ENCODE data around the gene MMP20.
A peak's percentile ranks its signal among the peaks of the same experiment; 100 is the strongest.

MMP20 gene, protein sequence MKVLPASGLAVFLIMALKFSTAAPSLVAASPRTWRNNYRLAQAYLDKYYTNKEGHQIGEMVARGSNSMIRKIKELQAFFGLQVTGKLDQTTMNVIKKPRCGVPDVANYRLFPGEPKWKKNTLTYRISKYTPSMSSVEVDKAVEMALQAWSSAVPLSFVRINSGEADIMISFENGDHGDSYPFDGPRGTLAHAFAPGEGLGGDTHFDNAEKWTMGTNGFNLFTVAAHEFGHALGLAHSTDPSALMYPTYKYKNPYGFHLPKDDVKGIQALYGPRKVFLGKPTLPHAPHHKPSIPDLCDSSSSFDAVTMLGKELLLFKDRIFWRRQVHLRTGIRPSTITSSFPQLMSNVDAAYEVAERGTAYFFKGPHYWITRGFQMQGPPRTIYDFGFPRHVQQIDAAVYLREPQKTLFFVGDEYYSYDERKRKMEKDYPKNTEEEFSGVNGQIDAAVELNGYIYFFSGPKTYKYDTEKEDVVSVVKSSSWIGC

DNA sequence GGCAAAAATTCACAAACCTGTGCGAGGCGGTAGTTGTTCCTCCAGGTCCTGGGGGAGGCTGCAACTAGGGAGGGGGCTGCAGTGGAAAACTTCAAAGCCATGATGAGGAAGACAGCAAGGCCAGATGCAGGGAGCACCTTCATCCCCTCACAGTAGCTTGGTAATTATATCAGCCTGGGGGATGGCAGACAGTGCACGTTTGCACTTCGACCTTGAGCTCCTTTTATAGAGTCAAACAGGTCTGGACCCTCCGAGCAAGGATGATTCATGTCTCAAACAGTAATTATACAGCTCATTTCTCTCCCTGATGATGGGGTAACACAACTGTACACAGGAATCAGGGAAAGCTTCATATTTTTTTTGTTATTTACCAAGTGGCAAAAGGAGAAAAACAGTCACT is at the start of gene MMP20:
MMP20 (minus strand) TSS at position 156 of the 400 bp plus-strand sequence; CDS start at position 143, 13 bp downstream.
- Histone ChIP-seq H3K4me2 (no peak within 1 kb of the TSS), H3K9me3 (replicated peaks in 1 of 11) (no peaks in the 10 kb centered on the region), H3K27me3 (no peaks in the 10 kb centered on the region), H3K27ac (no peak within 1 kb of the TSS), H3K4me3 (no peak within 1 kb of the TSS), H3K36me3 (no peaks in the 10 kb centered on the region), H3K9ac (no peak within 1 kb of the TSS), H3K4me1 (0 out of 20 replicates have a peak, but pooled peaks cover 0 to 4% (median 0%) of the 10 kb centered on the region in 10 experiments), H4K20me1 (no peaks in the 10 kb centered on the region)
- no peak for TF ChIP-seq Cebpa-rat (IDR thresholded peaks at IDR 0.05)

- Histone ChIP-seq H3K27me3 (no peaks in the 10 kb centered on the region), H3K36me3 (no peaks in the 10 kb centered on the region), H3K4me2 (no peak overlapping the region), H3K4me3 (no peak overlapping the region), H3K9ac (no peak overlapping the region), H3K4me1 (no peaks in the 10 kb centered on the region), H4K20me1 (no peaks in the 10 kb centered on the region), H3K27ac (no peak overlapping the region), H3K9me3 (replicated peaks in 1 of 11) (peaks cover 0 to 9% (median 0%) of the 10 kb centered on the region in 11 experiments; a peak in 3 of 22 replicates)
- TF ChIP-seq Cebpa-rat (IDR thresholded peaks at IDR 0.05) = no peak
Measured at GRCh38 chr11:102669664-102670063, 44.5 kb upstream of the MMP20 start.

DNA sequence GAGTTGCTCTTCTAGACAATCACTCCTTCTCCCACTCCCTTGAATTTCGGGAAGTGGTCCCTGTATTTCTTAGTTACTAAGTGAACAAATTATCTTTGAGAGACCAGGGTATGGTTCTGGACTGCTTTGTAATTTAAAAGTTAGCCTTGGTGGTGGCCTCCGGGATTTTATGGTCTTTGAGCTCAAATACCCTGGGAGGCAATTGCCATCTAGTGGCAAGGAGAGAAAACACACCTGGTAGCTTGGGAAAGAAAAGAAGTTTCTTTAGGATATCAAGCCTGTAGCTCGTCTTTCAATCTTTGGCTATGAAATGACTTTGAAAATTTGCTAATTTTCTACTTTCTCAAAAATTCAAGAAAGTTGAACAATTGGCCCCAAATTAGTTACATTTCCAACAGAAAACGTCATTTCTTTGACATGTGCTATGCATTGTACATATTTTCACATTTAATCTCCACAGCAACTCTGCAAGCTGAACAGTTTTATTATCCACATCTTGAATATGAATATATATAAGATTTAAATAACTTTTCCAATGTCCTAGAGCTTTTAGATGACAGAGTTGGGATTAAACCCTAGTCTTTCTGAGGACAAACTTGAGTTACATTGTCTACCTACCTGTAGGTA is 41.3 kb upstream of the MMP20 start:
- H3K9me3 ChIP-seq (replicated peaks in 1 of 11) = no peaks in the 10 kb centered on the region

GRCh38 chr11:102664001-102664752 is 39.0 kb upstream of the MMP20 start:
- no peak overlapping the region for H3K4me2 ChIP-seq
- H3K4me1 ChIP-seq = peaks cover 0 to 11% (median 0%) of the 10 kb centered on the region in 10 experiments; a peak in 1 of 20 replicates
- no peak overlapping the region for H3K4me3 ChIP-seq
- TF ChIP-seq Cebpa-rat (IDR thresholded peaks at IDR 0.05) = no peak
- no peaks in the 10 kb centered on the region for H3K9me3 ChIP-seq (replicated peaks in 1 of 11)
- no peak overlapping the region for H3K9ac ChIP-seq
- H4K20me1 ChIP-seq = no peaks in the 10 kb centered on the region
- no peaks in the 10 kb centered on the region for H3K27me3 ChIP-seq
- H3K27ac ChIP-seq = no peak overlapping the region
- no peaks in the 10 kb centered on the region for H3K36me3 ChIP-seq

More for the DNA sequence above, 41.3 kb upstream of the MMP20 start:
- H3K9ac ChIP-seq = no peak overlapping the region
- TF ChIP-seq Cebpa-rat (IDR thresholded peaks at IDR 0.05) = no peak
- H3K27ac ChIP-seq = no peak overlapping the region
- no peak overlapping the region for H3K4me3 ChIP-seq
- H3K27me3 ChIP-seq = no peaks in the 10 kb centered on the region
- peak overlapping the region in 1 of 11 experiments; percentile 8; a peak in 1 of 22 replicates for H3K4me2 ChIP-seq
- H3K4me1 ChIP-seq = peaks cover 0 to 11% (median 0%) of the 10 kb centered on the region in 10 experiments; a peak in 1 of 20 replicates
- H4K20me1 ChIP-seq = no peaks in the 10 kb centered on the region
- H3K36me3 ChIP-seq = no peaks in the 10 kb centered on the region

DNA sequence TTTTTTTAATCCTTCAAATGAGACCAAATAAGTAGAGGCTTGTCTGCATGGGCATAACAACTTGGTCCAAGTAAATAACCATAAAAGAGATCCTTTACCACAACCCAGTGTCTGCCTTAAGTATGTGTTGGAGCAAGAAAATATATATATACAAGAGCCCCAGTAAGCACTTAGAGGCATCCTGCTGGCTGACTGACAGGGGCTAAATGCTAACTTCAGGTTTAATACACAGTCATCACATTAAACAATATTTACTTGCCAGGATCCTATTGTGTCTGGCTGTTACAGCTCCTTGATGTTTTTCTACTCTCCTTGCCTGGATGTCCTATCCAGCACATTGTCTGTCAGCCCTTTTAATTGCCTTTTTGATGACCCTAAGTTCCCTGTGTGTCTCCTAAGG is 37.5 kb upstream of the MMP20 start:
- Histone ChIP-seq H3K4me3 (no peak overlapping the region), H3K36me3 (no peaks in the 10 kb centered on the region), H3K27ac (no peak overlapping the region), H3K27me3 (no peaks in the 10 kb centered on the region), H3K9ac (no peak overlapping the region), H3K4me1 (peaks cover 0 to 11% (median 0%) of the 10 kb centered on the region in 10 experiments; a peak in 1 of 20 replicates), H3K4me2 (no peak overlapping the region), H4K20me1 (no peaks in the 10 kb centered on the region), H3K9me3 (replicated peaks in 1 of 11) (no peaks in the 10 kb centered on the region)
- no peak for TF ChIP-seq Cebpa-rat (IDR thresholded peaks at IDR 0.05)

DNA sequence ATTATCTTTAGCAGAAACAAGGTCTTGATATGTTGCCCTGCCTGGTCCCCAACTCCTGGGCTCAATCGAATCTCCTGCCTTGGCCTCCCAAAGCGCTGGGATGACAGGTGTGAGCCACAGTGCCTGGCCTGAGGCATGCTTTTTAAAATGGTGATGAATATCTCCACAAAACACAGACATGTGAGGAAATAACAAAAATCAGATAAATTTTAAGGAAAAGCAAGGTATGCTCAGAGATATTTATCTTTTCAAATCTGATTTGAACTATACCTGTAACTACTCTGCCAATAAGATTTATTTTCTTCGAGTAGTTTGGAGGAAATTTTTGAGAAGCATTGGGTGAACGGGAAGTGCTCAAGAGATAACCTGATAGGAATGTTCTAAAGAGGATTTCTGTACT is 35.9 kb upstream of the MMP20 start:
- Histone ChIP-seq H3K9me3 (replicated peaks in 1 of 11) (0 out of 22 replicates have a peak, but pooled peaks cover 0 to under 1% (median 0%) of the 10 kb centered on the region in 11 experiments), H3K4me1 (peaks cover 0 to 11% (median 0%) of the 10 kb centered on the region in 10 experiments; a peak in 1 of 20 replicates)
- TF ChIP-seq Cebpa-rat (IDR thresholded peaks at IDR 0.05) = no peak

DNA sequence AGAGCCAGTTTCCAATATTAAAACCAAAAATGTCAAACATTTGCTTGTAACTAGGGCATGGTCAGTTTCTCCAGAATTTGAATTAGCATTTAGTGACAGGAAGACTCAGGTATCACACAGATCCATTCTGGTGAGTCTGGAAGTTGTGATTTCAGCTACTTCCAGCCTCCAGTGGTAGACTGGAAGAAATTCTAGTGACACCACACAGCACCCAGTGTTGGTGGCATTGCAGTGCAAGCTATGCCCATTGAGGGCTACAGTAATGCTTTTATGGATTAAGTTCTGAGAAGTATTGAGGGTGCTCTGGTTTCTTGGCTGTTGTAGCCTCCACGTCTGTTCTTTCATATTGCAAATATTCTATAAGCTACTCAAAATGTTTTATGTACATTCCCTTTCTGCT is 31.4 kb upstream of the MMP20 start:
- Histone ChIP-seq H3K27me3 (no peaks in the 10 kb centered on the region), H3K9ac (no peak overlapping the region), H3K9me3 (replicated peaks in 1 of 11) (peaks cover 0 to 10% (median 3%) of the 10 kb centered on the region in 11 experiments; a peak in 3 of 22 replicates), H3K4me1 (no peaks in the 10 kb centered on the region), H3K4me2 (no peak overlapping the region), H3K4me3 (no peak overlapping the region), H3K36me3 (no peaks in the 10 kb centered on the region), H3K27ac (no peak overlapping the region), H4K20me1 (no peaks in the 10 kb centered on the region)
- no peak for TF ChIP-seq Cebpa-rat (IDR thresholded peaks at IDR 0.05)

More for the DNA sequence above, 35.9 kb upstream of the MMP20 start:
- Histone ChIP-seq H3K9ac (no peak overlapping the region), H3K4me3 (no peak overlapping the region), H3K4me2 (no peak overlapping the region), H3K27ac (no peak overlapping the region), H4K20me1 (no peaks in the 10 kb centered on the region), H3K36me3 (no peaks in the 10 kb centered on the region), H3K27me3 (no peaks in the 10 kb centered on the region)

- TF ChIP-seq Cebpa-rat (IDR thresholded peaks at IDR 0.05) = no peak
- Histone ChIP-seq H3K27me3 (no peaks in the 10 kb centered on the region), H3K9me3 (replicated peaks in 1 of 11) (peaks cover 0 to 10% (median 3%) of the 10 kb centered on the region in 11 experiments; a peak in 4 of 22 replicates), H4K20me1 (no peaks in the 10 kb centered on the region), H3K36me3 (no peaks in the 10 kb centered on the region), H3K9ac (no peak overlapping the region), H3K4me3 (no peak overlapping the region), H3K4me2 (no peak overlapping the region), H3K27ac (no peak overlapping the region), H3K4me1 (no peaks in the 10 kb centered on the region)
Measured at GRCh38 chr11:102655547-102655946, 30.4 kb upstream of the MMP20 start.

GRCh38 chr11:102654761-102655160 is 29.6 kb upstream of the MMP20 start:
- Histone ChIP-seq H3K27me3 (no peaks in the 10 kb centered on the region), H3K4me3 (no peak overlapping the region), H3K4me1 (no peaks in the 10 kb centered on the region), H4K20me1 (no peaks in the 10 kb centered on the region), H3K9me3 (replicated peaks in 1 of 11) (peaks cover 0 to 10% (median 3%) of the 10 kb centered on the region in 11 experiments; a peak in 4 of 22 replicates), H3K27ac (no peak overlapping the region), H3K36me3 (no peaks in the 10 kb centered on the region), H3K4me2 (no peak overlapping the region), H3K9ac (no peak overlapping the region)
- no peak for TF ChIP-seq Cebpa-rat (IDR thresholded peaks at IDR 0.05)

Data from BLaER1 treated with 17β-estradiol and CSF1 and Interleukin-3, amounts not matched to agents 10 nM and 100 nM (cell line).